GM11168 (cell line): ENCODE results near the gene GALNT18.

Source experiments
- in situ Hi-C: fragments of 300-500 bp; cut with MboI; formaldehyde crosslinking; loops from one replicate; pipeline ENCODE4 v1.12.0; 2022; ENCODE audit warnings: low sequenced_read_pairs; ENCODE audit not compliant: unreplicated experiment

Gene GALNT18

DNA sequence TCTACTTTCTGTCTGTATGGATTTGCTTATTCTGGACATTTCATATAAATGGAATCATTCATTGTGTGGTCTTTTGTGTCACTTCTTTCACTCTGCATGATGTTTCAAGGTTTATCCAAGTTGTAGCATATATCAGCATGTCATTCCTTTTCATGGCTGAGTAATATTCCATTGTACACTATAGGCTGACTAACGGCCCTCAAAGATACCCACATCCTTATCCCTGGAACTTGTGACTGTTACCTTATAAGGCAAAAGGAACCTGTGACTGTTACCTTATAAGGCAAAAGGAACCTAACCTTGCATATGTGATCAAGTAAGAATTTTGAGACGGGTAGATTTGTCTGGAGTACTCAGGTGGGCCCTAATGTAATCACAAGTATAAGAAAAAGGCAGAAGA is 380.5 kb downstream of the GALNT18 start:
- in situ Hi-C loops: no loop called here

GRCh38 chr11:11239959-11240358 is 381.8 kb downstream of the GALNT18 start:
- in situ Hi-C loops: no loop called here

GRCh38 chr11:11237070-11237832 is 384.6 kb downstream of the GALNT18 start:
- in situ Hi-C loops: no loop called here

- in situ Hi-C loops: no loop called here
Observed at GRCh38 chr11:11236498-11237059, 385.2 kb downstream of the GALNT18 start.

DNA sequence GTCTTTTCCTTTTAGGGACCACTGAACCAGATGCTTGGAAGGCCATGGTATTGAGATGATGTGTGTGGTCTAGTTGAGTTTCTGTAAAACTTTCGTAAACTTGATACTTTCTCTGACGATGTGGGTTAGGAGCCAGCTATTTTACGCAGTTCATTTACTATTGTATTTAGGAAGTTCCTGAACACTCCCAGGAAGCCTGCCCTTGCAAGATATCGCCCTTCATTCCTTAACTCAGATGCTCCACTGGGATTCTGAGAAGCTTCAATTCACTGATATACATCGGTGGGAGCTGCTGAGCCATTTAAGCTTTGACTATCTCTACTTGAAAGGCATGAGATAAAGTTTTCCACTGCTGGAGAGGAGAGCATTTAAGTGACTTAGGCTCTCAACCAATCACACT is 390.0 kb downstream of the GALNT18 start:
- in situ Hi-C loops: no loop called here

- in situ Hi-C loops: no loop called here
Observed at GRCh38 chr11:11230802-11231562, 390.8 kb downstream of the GALNT18 start.

- in situ Hi-C loops: no loop called here
Observed at GRCh38 chr11:11230087-11230486, 391.7 kb downstream of the GALNT18 start.

DNA sequence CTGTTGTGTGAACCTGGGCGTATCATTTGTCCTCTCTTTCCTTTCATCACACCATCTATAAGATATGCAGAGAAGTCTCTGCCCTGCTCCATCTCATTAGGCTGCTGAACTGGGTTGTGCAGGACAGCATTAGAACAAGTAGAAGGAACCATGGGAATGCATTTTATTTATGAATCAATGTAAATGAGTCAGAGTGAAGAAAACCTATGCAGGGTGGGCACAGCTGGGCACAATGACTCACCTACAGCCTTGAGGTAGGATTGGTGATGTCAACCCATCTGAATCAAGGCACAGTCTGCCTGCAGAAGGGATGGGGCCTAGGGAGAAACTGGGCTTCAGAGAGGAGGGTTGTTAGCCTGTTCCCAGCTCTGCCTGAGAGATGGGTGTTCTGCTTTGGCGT is 392.2 kb downstream of the GALNT18 start:
- in situ Hi-C loops: no loop called here

- in situ Hi-C loops: no loop called here
Observed at GRCh38 chr11:11227296-11228085, 394.3 kb downstream of the GALNT18 start.
